Trophoblast cell (in vitro differentiated cells and primary cell): Measurements from ENCODE around the gene MALAT1.

ENCODE experiments used
- DNase-seq, 2 donors: peaks; one replicate each; pipeline ENCODE4 v3.0.0-alpha.2; 2016
- H2AFZ ChIP-seq: 2 replicates; pipeline ENCODE4 v1.6.1; 2013; ENCODE audit warnings: low read length, moderate library complexity, mild to moderate bottlenecking; ENCODE audit not compliant: insufficient read depth, poor library complexity
- H2AK5ac ChIP-seq: 2 replicates; pipeline ENCODE4 v1.6.1; 2013; ENCODE audit warnings: mild to moderate bottlenecking, low read length
- H2BK120ac ChIP-seq: 2 replicates; pipeline ENCODE4 v1.6.1; 2013; ENCODE audit warnings: low read length, mild to moderate bottlenecking, moderate library complexity; ENCODE audit not compliant: insufficient read depth, poor library complexity
- H2BK12ac ChIP-seq: 2 replicates; pipeline ENCODE4 v1.6.1; 2013; ENCODE audit warnings: mild to moderate bottlenecking, low read length, moderate library complexity
- H2BK5ac ChIP-seq: 2 replicates; pipeline ENCODE4 v1.6.1; 2013; ENCODE audit warnings: low read length, low read depth, moderate library complexity, mild to moderate bottlenecking; ENCODE audit not compliant: poor library complexity
- H3K14ac ChIP-seq: 2 replicates; pipeline ENCODE4 v1.6.1; 2013; ENCODE audit warnings: mild to moderate bottlenecking, low read length
- H3K18ac ChIP-seq: 2 replicates; pipeline ENCODE4 v1.6.1; 2013; ENCODE audit warnings: mild to moderate bottlenecking, low read length
- H3K23ac ChIP-seq: 2 replicates; pipeline ENCODE4 v1.6.1; 2013; ENCODE audit warnings: low read length
- H3K27ac ChIP-seq: 2 replicates; pipeline ENCODE4 v1.5.1; 2013; ENCODE audit warnings: low read depth, mild to moderate bottlenecking, inconsistent platforms, low read length, moderate library complexity
- H3K27me3 ChIP-seq: 2 replicates; pipeline ENCODE4 v1.6.1; 2013; ENCODE audit warnings: inconsistent platforms, mild to moderate bottlenecking, low read length, moderate library complexity; ENCODE audit not compliant: insufficient read depth
- H3K36me3 ChIP-seq, 2 experiments: 1 replicate in 1 of 2; 2 replicates in 1 of 2; pipeline ENCODE4 v1.6.1; 2013; ENCODE audit warnings: low read length in 2 of 2, mild to moderate bottlenecking in 2 of 2, moderate library complexity in 1 of 2; ENCODE audit not compliant: insufficient read depth in 2 of 2, control insufficient read depth in 1 of 2
- H3K4ac ChIP-seq: 2 replicates; pipeline ENCODE4 v1.6.1; 2013; ENCODE audit warnings: low read depth, mild to moderate bottlenecking, low read length, moderate library complexity
- H3K4me1 ChIP-seq, 2 experiments: 1 replicate in 1 of 2; 2 replicates in 1 of 2; pipeline ENCODE4 v1.6.1; 2013; ENCODE audit warnings: low read length in 2 of 2, mild to moderate bottlenecking in 2 of 2, moderate library complexity in 1 of 2; ENCODE audit not compliant: insufficient read depth in 2 of 2, control insufficient read depth in 1 of 2
- H3K4me2 ChIP-seq: 2 replicates; pipeline ENCODE4 v1.6.1; 2013; ENCODE audit warnings: inconsistent platforms, mild to moderate bottlenecking, low read length, moderate library complexity
- H3K4me3 ChIP-seq: 2 replicates; pipeline ENCODE4 v1.5.1; 2013; ENCODE audit warnings: mild to moderate bottlenecking, low read depth, low read length, inconsistent platforms
- H3K79me1 ChIP-seq: one replicate; pipeline ENCODE4 v1.6.1; 2013; ENCODE audit warnings: low read length
- H3K79me2 ChIP-seq: 2 replicates; pipeline ENCODE4 v1.6.1; 2013; ENCODE audit warnings: low read length, mild to moderate bottlenecking; ENCODE audit not compliant: control insufficient read depth, insufficient read depth, poor library complexity
- H3K9ac ChIP-seq: 2 replicates; pipeline ENCODE4 v1.6.1; 2013; ENCODE audit warnings: mild to moderate bottlenecking, low read length
- H3K9me3 ChIP-seq: 2 replicates; pipeline ENCODE4 v1.6.1; 2013; ENCODE audit warnings: low read depth, mild to moderate bottlenecking, control low read depth, inconsistent platforms, low read length; ENCODE audit not compliant: insufficient read depth
- H4K12ac ChIP-seq: 2 replicates; pipeline ENCODE4 v1.6.1; 2013; ENCODE audit warnings: low read depth, mild to moderate bottlenecking, low read length, moderate library complexity
- H4K8ac ChIP-seq: 2 replicates; pipeline ENCODE4 v1.6.1; 2013; ENCODE audit warnings: low read depth, mild to moderate bottlenecking, low read length, moderate library complexity
- H4K91ac ChIP-seq: one replicate; pipeline ENCODE4 v1.6.1; 2013; ENCODE audit warnings: low read depth, mild to moderate bottlenecking, low read length, moderate library complexity
- WGBS: extraction: QIAGEN DNeasy Blood & Tissue Kit; methylation state at CpG from one replicate; pipeline ENCODE4 v1.1.7; 2013; ENCODE audit warnings: missing lambda C conversion rate; ENCODE audit not compliant: insufficient read length, insufficient coverage; ENCODE audit errors: extremely low coverage; 5-methylcytosine and 5-hydroxymethylcytosine counted together

Gene MALAT1

DNA sequence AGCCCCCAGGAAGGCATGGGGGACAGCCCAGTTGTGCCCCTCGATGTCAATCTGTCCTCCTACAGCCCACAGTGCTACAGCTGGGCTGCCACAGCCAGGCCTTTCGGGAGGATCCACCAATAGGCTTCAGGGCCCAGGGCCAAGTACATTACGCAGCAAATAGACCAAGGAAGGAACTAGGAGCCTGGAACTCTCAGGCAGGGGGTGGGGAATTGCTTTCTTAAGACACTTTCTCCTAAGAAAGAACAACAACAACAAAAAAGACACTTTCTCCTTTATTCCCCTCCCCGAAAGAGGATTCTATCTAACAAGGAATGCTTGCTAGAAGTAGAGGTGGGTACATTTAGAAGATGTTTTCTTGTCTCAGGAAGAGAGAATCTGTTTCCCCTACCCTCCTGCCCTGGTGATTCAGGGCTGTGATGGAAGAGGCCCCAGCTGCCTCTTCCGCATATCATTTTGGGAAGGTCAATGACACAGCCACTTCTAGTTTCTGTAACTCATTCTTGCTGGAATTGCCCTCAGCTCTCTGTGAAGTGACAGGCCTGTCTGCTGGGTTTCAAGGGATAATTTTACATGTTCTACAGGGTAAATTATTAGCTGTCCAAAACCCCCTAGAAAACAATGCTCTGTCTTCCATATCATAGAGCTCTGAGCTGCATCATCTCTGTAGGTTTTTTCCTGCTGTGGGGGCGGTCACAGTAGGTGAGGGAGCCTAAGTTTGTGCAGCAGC lies 6.0 kb upstream of the MALAT1 start:
- peak overlapping the region; percentile 50 for H2AFZ ChIP-seq
- H3K27me3 ChIP-seq = no peaks in the 10 kb centered on the region
- H3K14ac ChIP-seq = peak overlapping the region; percentile 83
- H3K4me1 ChIP-seq = peaks cover 54 to 63% of the 10 kb centered on the region in 2 experiments
- H3K36me3 ChIP-seq = no peaks in the 10 kb centered on the region
- peak overlapping the region; percentile 92 for H2BK120ac ChIP-seq
- peaks cover 78% of the 10 kb centered on the region for H3K79me1 ChIP-seq
- H4K12ac ChIP-seq = no peak overlapping the region
- H3K79me2 ChIP-seq = peaks cover 52% of the 10 kb centered on the region
- peak; percentile 86 to 91 for DNase-seq
- H4K8ac ChIP-seq = peak overlapping the region; percentile 79
- peak overlapping the region; percentile 83 for H3K18ac ChIP-seq
- peak overlapping the region; percentile 90 for H4K91ac ChIP-seq
- H3K4me3 ChIP-seq = no peak overlapping the region
- H3K9me3 ChIP-seq = no peaks in the 10 kb centered on the region
- peak overlapping the region; percentile 89 for H2AK5ac ChIP-seq
- peak overlapping the region; percentile 1 for H3K9ac ChIP-seq
- peak overlapping the region; percentile 99 for H2BK12ac ChIP-seq
- no peak overlapping the region for H3K23ac ChIP-seq
- H3K4me2 ChIP-seq = peak overlapping the region; percentile 37
- peak overlapping the region; percentile 77 for H2BK5ac ChIP-seq
- H3K27ac ChIP-seq = peak overlapping the region; percentile 95
- WGBS = no CpG with 5 or more reads among the region's 6 CpGs
- H3K4ac ChIP-seq = peak overlapping the region; percentile 85

DNA sequence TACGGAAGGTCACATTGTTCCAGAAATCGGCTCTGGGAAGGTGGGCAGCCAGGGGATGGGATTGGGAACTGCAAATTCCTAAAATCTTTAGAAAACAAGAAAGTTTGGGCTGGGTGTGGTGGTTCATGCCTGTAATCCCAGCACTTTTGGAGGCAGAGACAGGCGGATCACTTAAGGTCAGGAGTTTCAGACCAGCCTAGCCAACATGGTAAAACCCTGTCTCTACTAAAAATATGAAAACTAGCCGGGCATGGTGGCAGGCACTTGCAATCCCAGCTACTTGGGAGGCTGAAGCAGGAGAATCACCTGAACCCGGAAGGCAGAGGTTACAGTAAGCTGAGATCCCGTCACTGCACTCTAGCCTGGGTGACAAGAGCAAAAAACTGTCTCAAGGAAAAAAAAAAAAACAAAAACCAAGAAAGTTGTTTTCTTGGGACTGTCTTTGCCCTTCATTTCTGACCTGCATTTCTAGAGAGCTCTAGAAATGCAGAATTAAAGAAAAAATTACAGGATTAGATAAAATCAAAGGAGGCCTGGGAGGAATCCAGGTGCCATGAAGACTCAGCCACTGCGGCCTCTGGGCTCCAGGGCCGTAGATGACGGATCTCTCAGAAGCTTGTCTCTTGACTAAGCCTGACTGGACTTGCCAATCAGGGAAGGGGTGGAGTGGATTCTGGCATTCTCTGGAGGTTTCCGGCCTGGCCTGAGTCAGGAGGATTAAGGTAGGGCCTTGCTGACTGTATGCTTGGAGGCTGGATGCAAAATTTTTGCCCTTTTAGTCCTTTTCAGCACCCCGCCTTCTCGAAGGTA lies 5.3 kb upstream of the MALAT1 start:
- H2BK5ac ChIP-seq = peak overlapping the region; percentile 86
- H3K9ac ChIP-seq = no peak overlapping the region
- peak overlapping the region; percentile 92 for H2BK120ac ChIP-seq
- peaks cover 51% of the 10 kb centered on the region for H3K79me2 ChIP-seq
- H3K18ac ChIP-seq = peak overlapping the region; percentile 83
- no peaks in the 10 kb centered on the region for H3K9me3 ChIP-seq
- H3K4me1 ChIP-seq = peaks cover 47 to 62% of the 10 kb centered on the region in 2 experiments
- peak overlapping the region; percentile 83 for H3K14ac ChIP-seq
- no peak overlapping the region for H4K12ac ChIP-seq
- no peaks in the 10 kb centered on the region for H3K36me3 ChIP-seq
- peak overlapping the region; percentile 37 for H3K4me2 ChIP-seq
- H3K4ac ChIP-seq = peak overlapping the region; percentile 85
- H2AK5ac ChIP-seq = peak overlapping the region; percentile 89
- DNase-seq = peak; percentile 97 to 98
- H3K27ac ChIP-seq = peak overlapping the region; percentile 95
- WGBS = no CpG with 5 or more reads among the region's 12 CpGs
- no peak overlapping the region for H3K23ac ChIP-seq
- H2BK12ac ChIP-seq = peak overlapping the region; percentile 96
- H3K79me1 ChIP-seq = peaks cover 77% of the 10 kb centered on the region
- H3K4me3 ChIP-seq = no peak overlapping the region
- H3K27me3 ChIP-seq = no peaks in the 10 kb centered on the region
- H4K8ac ChIP-seq = peak overlapping the region; percentile 79
- peak overlapping the region; percentile 90 for H4K91ac ChIP-seq
- H2AFZ ChIP-seq = peak overlapping the region; percentile 50

DNA sequence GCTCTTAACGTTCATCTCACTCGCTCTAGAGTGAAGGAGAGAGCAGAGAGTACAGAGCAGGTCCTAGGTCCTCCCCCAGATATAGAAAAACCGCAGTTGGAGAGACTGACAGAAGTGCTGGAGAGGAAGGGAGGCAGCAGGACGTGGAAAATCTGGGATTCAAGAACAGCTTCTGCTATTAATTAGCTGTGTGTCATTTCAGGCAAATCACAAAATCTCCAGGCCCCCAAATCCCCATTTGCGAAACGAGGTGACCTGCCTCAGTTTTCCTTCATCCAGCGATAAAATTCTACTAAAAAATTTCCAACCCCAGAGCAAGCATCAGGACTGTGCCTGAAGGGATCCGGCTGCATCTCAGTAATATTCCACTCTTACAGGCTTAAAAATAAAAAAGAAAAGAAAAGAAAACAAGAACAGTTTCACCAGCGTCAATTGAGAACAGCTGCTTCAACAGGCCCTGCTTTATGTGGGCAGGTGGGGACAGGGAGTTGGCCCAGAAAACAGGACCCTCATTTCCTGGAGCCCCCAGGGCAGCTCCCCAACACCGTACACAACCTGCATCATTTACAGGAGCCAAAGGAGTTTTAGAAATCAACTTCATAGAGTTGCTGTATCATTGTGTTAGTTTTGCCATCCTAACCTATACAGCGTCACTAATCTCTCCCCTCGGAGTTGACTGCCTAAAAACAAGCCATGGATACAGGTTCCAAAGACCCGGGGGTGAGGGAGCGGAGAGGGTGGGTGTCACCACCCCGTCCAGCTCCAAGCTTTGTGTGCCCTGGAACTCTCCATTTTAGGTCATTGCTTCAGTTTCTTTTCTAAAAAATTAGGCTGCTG lies 2.3 kb upstream of the MALAT1 start:
- Histone ChIP-seq H3K79me1 (peaks cover 58% of the 10 kb centered on the region), H3K4me3 (no peak overlapping the region), H3K4me2 (peak overlapping the region; percentile 30), H4K8ac (peak overlapping the region; percentile 91), H3K4me1 (peaks cover 26 to 39% of the 10 kb centered on the region in 2 experiments), H2BK5ac (peak overlapping the region; percentile 99), H3K14ac (peak overlapping the region; percentile 96), H2AFZ (no peak overlapping the region), H3K79me2 (peaks cover 39% of the 10 kb centered on the region), H3K36me3 (peaks cover 4 to 5% of the 10 kb centered on the region in 2 experiments), H3K23ac (no peak overlapping the region), H2BK120ac (peak overlapping the region; percentile 98), H3K9me3 (no peaks in the 10 kb centered on the region), H2BK12ac (peak overlapping the region; percentile 100), H3K27me3 (no peaks in the 10 kb centered on the region), H3K4ac (peak overlapping the region; percentile 94), H3K18ac (peak overlapping the region; percentile 91), H3K9ac (peak overlapping the region; percentile 72), H4K12ac (peak overlapping the region; percentile 74), H4K91ac (peak overlapping the region; percentile 98), H3K27ac (peak overlapping the region; percentile 88), H2AK5ac (peak overlapping the region; percentile 88)
- no CpG with 5 or more reads among the region's 15 CpGs for WGBS
- DNase-seq = peak in 1 of 2 donors; percentile 7
